DMS153 treated with DMSO at 0.1 percent for 48 hours (cell line): ENCODE measurements around the gene TSC2.

Experiments
- DNase-seq: peaks from one replicate; lab custom pipeline; 2025; ENCODE audit not compliant: unreplicated experiment; lab: John Stamatoyannopoulos, UW

The TSC2 gene

GRCh38 chr16:2042986-2043666 lies 4.7 kb upstream of the TSC2 start:
- peak; percentile 67 for DNase-seq

- DNase-seq: no peak
These were observed 3.9 kb upstream of the TSC2 start for GRCh38 chr16:2043667-2044451.

GRCh38 chr16:2044541-2044940 lies 3.2 kb upstream of the TSC2 start:
- DNase-seq: no peak

GRCh38 chr16:2045965-2046892 lies 1.6 kb upstream of the TSC2 start:
- no peak for DNase-seq

GRCh38 chr16:2046893-2047329 lies 874 bp upstream of the TSC2 start:
- DNase-seq: peak; percentile 61

GRCh38 chr16:2048116-2048543 lies 345 bp downstream of the TSC2 start:
- no peak for DNase-seq

- DNase-seq: no peak
These were observed 5.4 kb downstream of the TSC2 start for GRCh38 chr16:2053211-2053610.

- DNase-seq: no peak
These were observed 6.1 kb downstream of the TSC2 start for GRCh38 chr16:2053897-2054296.

GRCh38 chr16:2054543-2055245 lies 6.9 kb downstream of the TSC2 start:
- peak; percentile 92 for DNase-seq

- no peak for DNase-seq
These were observed 8.3 kb downstream of the TSC2 start for GRCh38 chr16:2056077-2056476.

GRCh38 chr16:2056681-2057407 lies 9.1 kb downstream of the TSC2 start:
- DNase-seq: no peak

- DNase-seq: no peak
These were observed 9.7 kb downstream of the TSC2 start for GRCh38 chr16:2057438-2057837.

GRCh38 chr16:2058420-2058819 lies 10.6 kb downstream of the TSC2 start:
- DNase-seq: no peak

GRCh38 chr16:2058872-2059271 lies 11.1 kb downstream of the TSC2 start:
- no peak for DNase-seq

- DNase-seq: no peak
These were observed 12.6 kb downstream of the TSC2 start for GRCh38 chr16:2060346-2060745.

- DNase-seq: no peak
These were observed 13.2 kb downstream of the TSC2 start for GRCh38 chr16:2061023-2061422.

GRCh38 chr16:2061526-2061925 lies 13.7 kb downstream of the TSC2 start:
- no peak for DNase-seq

- no peak for DNase-seq
These were observed 15.0 kb downstream of the TSC2 start for GRCh38 chr16:2062801-2063200.

- no peak for DNase-seq
These were observed 16.1 kb downstream of the TSC2 start for GRCh38 chr16:2063861-2064260.

- DNase-seq: no peak
These were observed 16.7 kb downstream of the TSC2 start for GRCh38 chr16:2064368-2064945.
